K562 (cell line): ENCODE results near the gene C11orf54. TPM values are rescaled to one million over a fixed set of nuclear protein-coding genes. Genes with fewer than 3 reads are reported as not detected.
A peak's percentile ranks its signal among the peaks of the same experiment; 100 is the strongest.

Experiments
- FIP1L1 ChIP-seq: fragments of 200-400 bp; formaldehyde crosslinking; IDR thresholded peaks from 2 replicates; pipeline ENCODE4 v1.6.1; 2018; ENCODE audit warnings: mild to moderate bottlenecking, low read depth, low read length; ENCODE audit not compliant: poor library complexity, severe bottlenecking
- GABPB1 ChIP-seq: sonication (generic); formaldehyde crosslinking; IDR thresholded peaks from 2 replicates; pipeline ENCODE4 v1.8.0; 2022; ENCODE audit warnings: mild to moderate bottlenecking, missing genetic modification reagents
- KDM4B ChIP-seq, 2 experiments: fragments of 450-650 bp in 1 of 2; sonication (generic) in 1 of 2; IDR thresholded peaks; 2 replicates each; pipeline ENCODE4 v1.6.1; 2016 to 2017; ENCODE audit warnings: borderline replicate concordance in 2 of 2, antibody characterized with exemption in 1 of 2, low read depth in 1 of 2, mild to moderate bottlenecking in 1 of 2
- POLR2H ChIP-seq: IDR thresholded peaks from 2 replicates; pipeline ENCODE4 v1.6.1; 2016; ENCODE audit warnings: missing genetic modification characterization, low read depth, mild to moderate bottlenecking, control low read depth, missing compliant biosample characterization, moderate library complexity
- SRSF9 ChIP-seq: fragments of 200-400 bp; formaldehyde crosslinking; IDR thresholded peaks from 2 replicates; pipeline ENCODE4 v1.6.1; 2017; ENCODE audit warnings: low read depth, low read length, borderline replicate concordance
- ZFX ChIP-seq: sonication (generic); formaldehyde crosslinking; IDR thresholded peaks from 2 replicates; pipeline ENCODE4 v1.8.0; 2022; ENCODE audit warnings: mild to moderate bottlenecking, missing genetic modification reagents, moderate library complexity
- ZNF12 ChIP-seq: sonication (generic); formaldehyde crosslinking; IDR thresholded peaks from 2 replicates; pipeline ENCODE4 v1.4.0; 2020; ENCODE audit warnings: mild to moderate bottlenecking, missing genetic modification reagents
- ZNF398 ChIP-seq: fragments of 250-450 bp; sonication (Bioruptor Pico); IDR thresholded peaks from 2 replicates; pipeline ENCODE4 v1.8.0; 2021; ENCODE audit warnings: moderate library complexity, mild to moderate bottlenecking, inconsistent platforms
- polyA plus RNA-seq, 8 experiments: library from polyadenylated mRNA; depleted of rRNA in 4 of 8; stranded (reverse) in 5 of 8; unstranded in 3 of 8; fragments of >200 nt; fragmentation: Nextera tagmentation in 2 of 8; fragmentation: Illumina TruSeq in 1 of 8; extraction: Ambion mirVana in 2 of 8; extraction: Trizol in 1 of 8; gene quantifications; 2 replicates each; pipeline versions ENCODE4 v1.2.1 to v1.2.3, GENCODE V29; 2011 to 2014; ENCODE audit warnings: inconsistent platforms in 1 of 8, missing spikeins in 1 of 8
- total RNA-seq, 7 experiments: library from RNA; depleted of rRNA in 6 of 7; stranded (reverse); fragments of >200 nt in 6 of 7; fragmentation: Illumina TruSeq in 2 of 7; extraction: Trizol in 2 of 7; gene quantifications; 2 replicates each; pipeline versions ENCODE4 v1.2.1 to v1.2.3, GENCODE V29; 2011 to 2021; ENCODE audit warnings: low replicate concordance in 1 of 7
- TF ChIP-seq, protein P1 (sequence below): sonication (generic); formaldehyde crosslinking; IDR thresholded peaks from 2 replicates; pipeline ENCODE4 v1.4.0; 2020; ENCODE audit warnings: mild to moderate bottlenecking, missing genetic modification reagents
- TF ChIP-seq, protein P2 (sequence below): fragments of 200-800 bp; sonication (Bioruptor generic); IDR thresholded peaks from 2 replicates; pipeline ENCODE4 v1.6.1; 2017; ENCODE audit warnings: missing genetic modification characterization, missing compliant biosample characterization
- TF ChIP-seq, protein P3 (sequence below): sonication (generic); formaldehyde crosslinking; IDR thresholded peaks from 2 replicates; pipeline ENCODE4 v1.9.0; 2022; ENCODE audit warnings: mild to moderate bottlenecking, missing genetic modification reagents
- TF ChIP-seq, protein P4 (sequence below): sonication (generic); formaldehyde crosslinking; IDR thresholded peaks from 2 replicates; pipeline ENCODE4 v1.8.0; 2022; ENCODE audit warnings: mild to moderate bottlenecking, missing genetic modification reagents

The C11orf54 gene
- total and polyA plus RNA-seq, 9 of the 15 experiments (the other 6 are each of a cell fraction or from before 2014, with no cell fraction given): 13.4 to 33.0 (median 23.1) TPM

GRCh38 chr11:93741094-93741881 is at the start of gene C11orf54, which contains the start of gene TAF1D (continued):
- TF ChIP-seq, protein P1, sequence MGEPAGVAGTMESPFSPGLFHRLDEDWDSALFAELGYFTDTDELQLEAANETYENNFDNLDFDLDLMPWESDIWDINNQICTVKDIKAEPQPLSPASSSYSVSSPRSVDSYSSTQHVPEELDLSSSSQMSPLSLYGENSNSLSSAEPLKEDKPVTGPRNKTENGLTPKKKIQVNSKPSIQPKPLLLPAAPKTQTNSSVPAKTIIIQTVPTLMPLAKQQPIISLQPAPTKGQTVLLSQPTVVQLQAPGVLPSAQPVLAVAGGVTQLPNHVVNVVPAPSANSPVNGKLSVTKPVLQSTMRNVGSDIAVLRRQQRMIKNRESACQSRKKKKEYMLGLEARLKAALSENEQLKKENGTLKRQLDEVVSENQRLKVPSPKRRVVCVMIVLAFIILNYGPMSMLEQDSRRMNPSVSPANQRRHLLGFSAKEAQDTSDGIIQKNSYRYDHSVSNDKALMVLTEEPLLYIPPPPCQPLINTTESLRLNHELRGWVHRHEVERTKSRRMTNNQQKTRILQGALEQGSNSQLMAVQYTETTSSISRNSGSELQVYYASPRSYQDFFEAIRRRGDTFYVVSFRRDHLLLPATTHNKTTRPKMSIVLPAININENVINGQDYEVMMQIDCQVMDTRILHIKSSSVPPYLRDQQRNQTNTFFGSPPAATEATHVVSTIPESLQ: no peak
- TF ChIP-seq, protein P2, sequence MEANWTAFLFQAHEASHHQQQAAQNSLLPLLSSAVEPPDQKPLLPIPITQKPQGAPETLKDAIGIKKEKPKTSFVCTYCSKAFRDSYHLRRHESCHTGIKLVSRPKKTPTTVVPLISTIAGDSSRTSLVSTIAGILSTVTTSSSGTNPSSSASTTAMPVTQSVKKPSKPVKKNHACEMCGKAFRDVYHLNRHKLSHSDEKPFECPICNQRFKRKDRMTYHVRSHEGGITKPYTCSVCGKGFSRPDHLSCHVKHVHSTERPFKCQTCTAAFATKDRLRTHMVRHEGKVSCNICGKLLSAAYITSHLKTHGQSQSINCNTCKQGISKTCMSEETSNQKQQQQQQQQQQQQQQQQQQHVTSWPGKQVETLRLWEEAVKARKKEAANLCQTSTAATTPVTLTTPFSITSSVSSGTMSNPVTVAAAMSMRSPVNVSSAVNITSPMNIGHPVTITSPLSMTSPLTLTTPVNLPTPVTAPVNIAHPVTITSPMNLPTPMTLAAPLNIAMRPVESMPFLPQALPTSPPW: peak; percentile 71
- TF ChIP-seq SRSF9 (no peak), FIP1L1 (peak; percentile 97), ZNF12 (CRISPR knock-in tag) (no peak), POLR2H (tag) (peak; percentile 96), ZNF398 (CRISPR knock-in tag) (no peak), GABPB1 (CRISPR knock-in tag) (peak; percentile 62; the same call in 1 of the 2 replicates), KDM4B (IDR thresholded peaks at IDR 0.05; ENCODE audit: borderline replicate concordance in 2 of 2, low read depth in 1 of 2) (no peak), ZFX (CRISPR knock-in tag) (peak; percentile 95)
- TF ChIP-seq, protein P3, sequence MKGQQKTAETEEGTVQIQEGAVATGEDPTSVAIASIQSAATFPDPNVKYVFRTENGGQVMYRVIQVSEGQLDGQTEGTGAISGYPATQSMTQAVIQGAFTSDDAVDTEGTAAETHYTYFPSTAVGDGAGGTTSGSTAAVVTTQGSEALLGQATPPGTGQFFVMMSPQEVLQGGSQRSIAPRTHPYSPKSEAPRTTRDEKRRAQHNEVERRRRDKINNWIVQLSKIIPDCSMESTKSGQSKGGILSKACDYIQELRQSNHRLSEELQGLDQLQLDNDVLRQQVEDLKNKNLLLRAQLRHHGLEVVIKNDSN: no peak
- TF ChIP-seq, protein P4, sequence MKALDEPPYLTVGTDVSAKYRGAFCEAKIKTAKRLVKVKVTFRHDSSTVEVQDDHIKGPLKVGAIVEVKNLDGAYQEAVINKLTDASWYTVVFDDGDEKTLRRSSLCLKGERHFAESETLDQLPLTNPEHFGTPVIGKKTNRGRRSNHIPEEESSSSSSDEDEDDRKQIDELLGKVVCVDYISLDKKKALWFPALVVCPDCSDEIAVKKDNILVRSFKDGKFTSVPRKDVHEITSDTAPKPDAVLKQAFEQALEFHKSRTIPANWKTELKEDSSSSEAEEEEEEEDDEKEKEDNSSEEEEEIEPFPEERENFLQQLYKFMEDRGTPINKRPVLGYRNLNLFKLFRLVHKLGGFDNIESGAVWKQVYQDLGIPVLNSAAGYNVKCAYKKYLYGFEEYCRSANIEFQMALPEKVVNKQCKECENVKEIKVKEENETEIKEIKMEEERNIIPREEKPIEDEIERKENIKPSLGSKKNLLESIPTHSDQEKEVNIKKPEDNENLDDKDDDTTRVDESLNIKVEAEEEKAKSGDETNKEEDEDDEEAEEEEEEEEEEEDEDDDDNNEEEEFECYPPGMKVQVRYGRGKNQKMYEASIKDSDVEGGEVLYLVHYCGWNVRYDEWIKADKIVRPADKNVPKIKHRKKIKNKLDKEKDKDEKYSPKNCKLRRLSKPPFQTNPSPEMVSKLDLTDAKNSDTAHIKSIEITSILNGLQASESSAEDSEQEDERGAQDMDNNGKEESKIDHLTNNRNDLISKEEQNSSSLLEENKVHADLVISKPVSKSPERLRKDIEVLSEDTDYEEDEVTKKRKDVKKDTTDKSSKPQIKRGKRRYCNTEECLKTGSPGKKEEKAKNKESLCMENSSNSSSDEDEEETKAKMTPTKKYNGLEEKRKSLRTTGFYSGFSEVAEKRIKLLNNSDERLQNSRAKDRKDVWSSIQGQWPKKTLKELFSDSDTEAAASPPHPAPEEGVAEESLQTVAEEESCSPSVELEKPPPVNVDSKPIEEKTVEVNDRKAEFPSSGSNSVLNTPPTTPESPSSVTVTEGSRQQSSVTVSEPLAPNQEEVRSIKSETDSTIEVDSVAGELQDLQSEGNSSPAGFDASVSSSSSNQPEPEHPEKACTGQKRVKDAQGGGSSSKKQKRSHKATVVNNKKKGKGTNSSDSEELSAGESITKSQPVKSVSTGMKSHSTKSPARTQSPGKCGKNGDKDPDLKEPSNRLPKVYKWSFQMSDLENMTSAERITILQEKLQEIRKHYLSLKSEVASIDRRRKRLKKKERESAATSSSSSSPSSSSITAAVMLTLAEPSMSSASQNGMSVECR (CRISPR knock-in tag): peak; percentile 75; the same call in 1 of the 2 replicates
